BJ (cell line): ENCODE data around the gene KRT33B. TPM values are rescaled to one million over a fixed set of nuclear protein-coding genes. Genes with fewer than 3 reads are reported as not detected.

Source experiments
- CTCF ChIA-PET: fragments of 350-600 bp; formaldehyde crosslinking; extraction: SDS; loops from one replicate; lab custom pipeline; 2021; ENCODE audit warnings: antibody characterized with exemption, inconsistent platforms; lab: Yijun Ruan, JAX
- POLR2A ChIA-PET: fragments of 300-600 bp; sonication (Branson Sonifier 250); formaldehyde crosslinking; extraction: SDS; loops from one replicate; lab custom pipeline; 2021; ENCODE audit warnings: antibody characterized with exemption; lab: Charles Lee
- DNase-seq: peaks from one replicate; pipeline ENCODE4 v3.0.0-alpha.2; 2011; ENCODE audit warnings: low read depth
- H3K27me3 ChIP-seq: 2 replicates; pipeline ENCODE4 v1.6.0; 2011; ENCODE audit warnings: low read length; ENCODE audit not compliant: control insufficient read depth, insufficient read depth
- H3K36me3 ChIP-seq: 2 replicates; pipeline ENCODE4 v1.5.1; 2011; ENCODE audit warnings: low read length; ENCODE audit not compliant: control insufficient read depth, insufficient read depth
- H3K4me3 ChIP-seq: 2 replicates; pipeline ENCODE4 v1.5.1; 2011; ENCODE audit warnings: low read depth, mild to moderate bottlenecking, control low read depth, low read length
- CTCF ChIP-seq: IDR thresholded peaks from 2 replicates; pipeline ENCODE4 v1.5.1; 2011; ENCODE audit warnings: low read depth, mild to moderate bottlenecking, control low read depth, inconsistent platforms, low read length, moderate library complexity; ENCODE audit not compliant: insufficient read depth
- polyA plus RNA-seq: library from polyadenylated mRNA; depleted of rRNA; stranded (reverse); fragments of >200 nt; gene quantifications from 2 replicates; pipeline ENCODE4 v1.2.3, GENCODE V29; 2011

Gene KRT33B
- polyA plus RNA-seq, 1 experiment, result 1.8 TPM

- POLR2A ChIA-PET, result no interaction called here
- Histone ChIP-seq H3K27me3 (no peaks in the 10 kb centered on the region), H3K36me3 (no peaks in the 10 kb centered on the region), H3K4me3 (no peak overlapping the region)
- DNase-seq, result no peak
- no peak for TF ChIP-seq CTCF
- CTCF ChIA-PET, result interaction anchor here (0.7 to 4.0 kb wide), 5 partner anchors 9 to 476 kb away, joined by 3 to 20 read pairs (median 3); no protein-coding TSS in a partner anchor
Measured at GRCh38 chr17:41332239-41332638, 37.4 kb downstream of the KRT33B start.

- no peaks in the 10 kb centered on the region for H3K27me3 ChIP-seq
- no peak for DNase-seq
- no peaks in the 10 kb centered on the region for H3K36me3 ChIP-seq
- H3K4me3 ChIP-seq, result no peak overlapping the region
- ChIA-PET POLR2A (no interaction called here), CTCF (interaction anchor here (0.9 to 4.0 kb wide), 3 partner anchors 9 to 331 kb away, joined by 3 to 20 read pairs (median 18); no protein-coding TSS in a partner anchor)
- TF ChIP-seq CTCF, result no peak
Measured at GRCh38 chr17:41331606-41332005, 38.0 kb downstream of the KRT33B start.

GRCh38 chr17:41329279-41329948 is 40.2 kb downstream of the KRT33B start:
- DNase-seq, result no peak
- peak; percentile 92 for TF ChIP-seq CTCF
- H3K27me3 ChIP-seq, result no peaks in the 10 kb centered on the region
- no peak overlapping the region for H3K4me3 ChIP-seq
- no peaks in the 10 kb centered on the region for H3K36me3 ChIP-seq
- ChIA-PET POLR2A (interaction anchor here (0.5 kb wide), 1 partner anchor 43 kb away, joined by 6 read pairs; no protein-coding TSS in a partner anchor), CTCF (interaction anchor here (0.6 to 4.0 kb wide), 41 partner anchors 9 to 473 kb away, joined by 3 to 20 read pairs (median 4); partner anchors contain the start of genes KRT36, KRTAP1-1, KRTAP16-1 and KRTAP17-1)

GRCh38 chr17:41328207-41328606 is 41.4 kb downstream of the KRT33B start:
- POLR2A ChIA-PET, result no interaction called here
- DNase-seq, result no peak
- Histone ChIP-seq H3K4me3 (no peak overlapping the region), H3K27me3 (no peaks in the 10 kb centered on the region), H3K36me3 (no peaks in the 10 kb centered on the region)
- CTCF ChIA-PET, result interaction anchor here (0.7 to 4.0 kb wide), 11 partner anchors 11 to 536 kb away, joined by 3 to 20 read pairs (median 4); partner anchors contain the start of gene KRTAP1-1
- TF ChIP-seq CTCF, result no peak

- Histone ChIP-seq H3K4me3 (no peak overlapping the region), H3K36me3 (no peaks in the 10 kb centered on the region), H3K27me3 (no peaks in the 10 kb centered on the region)
- ChIA-PET POLR2A (no interaction called here), CTCF (interaction anchor here (1.0 to 3.1 kb wide), 3 partner anchors 21 to 535 kb away, joined by 4 to 15 read pairs (median 10); no protein-coding TSS in a partner anchor)
- DNase-seq, result no peak
- no peak for TF ChIP-seq CTCF
Measured at GRCh38 chr17:41327411-41328120, 42.0 kb downstream of the KRT33B start.
